Gastroesophageal sphincter (tissue), 3 donors: Measurements from ENCODE around the gene EHD3.

Experiments
- CTCF ChIP-seq, 4 experiments: fragments of 200-600 bp in 2 of 4; fragments of 450-650 bp in 2 of 4; sonication (generic) in 1 of 4; IDR thresholded peaks; one replicate each; pipeline ENCODE4 v1.5.1; 2017 to 2019; ENCODE audit warnings: antibody characterized with exemption in 4 of 4, mild to moderate bottlenecking in 2 of 4, moderate library complexity in 2 of 4
- EP300 ChIP-seq: sonication (generic); formaldehyde crosslinking; IDR thresholded peaks from one replicate; pipeline ENCODE4 v1.6.1; 2017; ENCODE audit warnings: antibody characterized with exemption, mild to moderate bottlenecking
- POLR2A ChIP-seq, 2 donors: fragments of 450-650 bp; IDR thresholded peaks; one replicate each; pipeline ENCODE4 v1.6.1; 2017; ENCODE audit warnings: antibody characterized with exemption in 2 of 2, mild to moderate bottlenecking in 2 of 2, moderate library complexity in 1 of 2
- POLR2AphosphoS5 ChIP-seq: sonication (generic); formaldehyde crosslinking; IDR thresholded peaks from one replicate; pipeline ENCODE4 v1.6.1; 2017; ENCODE audit warnings: antibody characterized with exemption

GRCh38 chr2:31191931-31192330, 42.0 kb upstream of the EHD3 start:
- TF ChIP-seq POLR2A (IDR thresholded peaks at IDR 0.05) = no peak
- no peak for TF ChIP-seq CTCF (IDR thresholded peaks at IDR 0.05)
- TF ChIP-seq POLR2AphosphoS5 = no peak
- no peak for TF ChIP-seq EP300
